ENCODE data around the gene ZSWIM3.
"Not testable (repeated sequence)": the region's sequence is repeated elsewhere in the genome, so short reads cannot be mapped to it uniquely, and the experiment has no call there.

ZSWIM3 gene

DNA sequence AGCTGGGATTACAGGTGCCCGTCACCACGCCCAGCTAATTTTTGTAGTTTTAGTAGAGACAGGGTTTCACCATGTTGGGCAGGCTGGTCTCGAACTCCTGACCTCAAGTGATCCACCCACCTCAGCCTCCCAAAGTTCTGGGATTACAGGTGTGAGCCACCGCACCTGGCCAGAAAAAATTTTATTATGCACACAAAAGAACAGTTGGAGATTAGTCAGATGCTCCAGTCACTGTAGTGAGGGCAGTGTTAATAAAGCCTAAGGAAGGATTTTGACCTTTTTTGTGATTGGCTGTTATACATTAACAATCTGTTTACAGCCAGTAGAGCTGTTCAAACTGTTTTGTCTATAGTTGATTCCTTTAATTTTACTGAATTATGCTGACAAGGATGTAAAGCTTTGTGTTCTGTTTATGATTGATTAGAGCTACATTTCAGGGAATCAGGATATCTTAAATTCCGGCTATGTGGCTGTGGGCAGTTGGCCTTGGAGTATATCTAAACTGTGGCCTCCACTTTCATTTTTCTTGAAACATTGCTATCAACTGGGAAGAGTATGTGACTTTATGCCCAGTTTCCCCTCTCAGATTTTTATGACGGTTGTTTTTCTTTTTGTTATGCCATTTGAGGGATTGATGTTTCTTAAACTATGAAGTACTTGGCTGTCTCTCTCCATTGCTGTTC, 9.9 kb downstream of the ZSWIM3 start:
- DNase-seq (ENCODE audit: low read depth, low spot score), result no peak
- no peak for TF ChIP-seq CTCF (IDR thresholded peaks at IDR 0.05; ENCODE audit: low read depth, low read length)
- in situ Hi-C loops (cut with HindIII; ENCODE audit: low sequenced_read_pairs), result no loop called here
- H3K4me3 ChIP-seq (ENCODE audit: low read depth, low read length), result no peak overlapping the region

DNA sequence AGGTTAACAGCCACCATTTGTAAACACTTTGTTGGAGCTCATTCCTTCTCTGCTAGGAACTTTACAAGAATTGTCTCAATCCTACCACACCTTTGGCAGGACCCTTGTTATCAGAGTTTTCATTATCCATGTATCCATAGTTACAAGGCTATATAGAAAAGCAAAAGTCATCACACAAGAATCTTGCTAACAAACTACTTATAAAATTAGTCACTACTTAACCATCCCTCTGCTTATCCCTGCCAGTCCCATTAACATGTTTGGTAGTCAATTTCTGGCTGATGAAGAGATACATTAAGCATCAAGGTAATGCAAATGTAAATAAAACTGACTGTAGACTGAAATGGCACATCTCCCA, 10.4 kb downstream of the ZSWIM3 start:
- peak; percentile 67 for DNase-seq (ENCODE audit: low read depth, low spot score)
- no peak for TF ChIP-seq CTCF (IDR thresholded peaks at IDR 0.05; ENCODE audit: low read depth, low read length)
- in situ Hi-C loops (cut with HindIII; ENCODE audit: low sequenced_read_pairs), result no loop called here
- no peak overlapping the region for H3K4me3 ChIP-seq (ENCODE audit: low read depth, low read length)

GRCh38 chr20:45872626-45873025, 15.2 kb downstream of the ZSWIM3 start:
- in situ Hi-C loops (cut with HindIII; ENCODE audit: low sequenced_read_pairs), result no loop called here
- no peak overlapping the region for H3K4me3 ChIP-seq (ENCODE audit: low read depth, low read length)
- TF ChIP-seq CTCF (IDR thresholded peaks at IDR 0.05; ENCODE audit: low read depth, low read length), result no peak
- no peak for DNase-seq (ENCODE audit: low read depth, low spot score)

DNA sequence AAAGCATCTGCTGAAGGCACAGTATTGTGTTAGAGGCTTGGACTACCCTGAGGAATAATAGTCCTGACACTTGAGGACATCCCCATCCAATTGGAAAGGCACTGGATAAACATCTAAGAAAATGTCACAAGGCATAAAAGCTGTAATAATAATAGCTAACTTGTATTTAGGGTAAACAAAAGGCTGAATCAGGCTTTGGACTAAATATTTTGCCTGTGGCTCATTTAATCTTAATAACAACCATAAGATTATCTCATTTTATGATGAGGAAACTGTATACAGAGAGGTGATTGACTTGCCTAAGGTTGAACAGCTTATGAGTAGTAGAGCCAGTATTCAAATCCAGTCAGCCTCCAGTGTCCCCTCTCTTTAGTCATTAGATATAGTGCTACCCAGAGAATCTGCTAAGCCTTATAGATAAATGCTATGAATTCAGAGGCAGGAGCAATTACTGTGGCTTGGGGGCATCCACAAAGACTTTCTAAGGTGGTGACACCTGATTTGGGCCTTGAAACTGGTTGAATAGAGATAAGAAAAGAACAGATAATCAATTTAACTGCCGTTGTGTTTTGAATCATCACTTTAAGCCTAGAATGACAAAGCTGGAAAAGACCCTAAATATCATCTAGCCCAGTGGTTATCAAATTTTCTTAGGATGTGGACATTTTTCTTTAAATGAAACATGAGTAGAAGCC, 16.1 kb downstream of the ZSWIM3 start:
- in situ Hi-C loops (cut with HindIII; ENCODE audit: low sequenced_read_pairs), result no loop called here
- H3K4me3 ChIP-seq (ENCODE audit: low read depth, low read length), result no peak overlapping the region
- no peak for DNase-seq (ENCODE audit: low read depth, low spot score)
- TF ChIP-seq CTCF (IDR thresholded peaks at IDR 0.05; ENCODE audit: low read depth, low read length), result no peak

- DNase-seq (ENCODE audit: low read depth, low spot score); in situ Hi-C loops (cut with HindIII; ENCODE audit: low sequenced_read_pairs); H3K4me3 ChIP-seq (ENCODE audit: low read depth, low read length): not testable (repeated sequence)
Observed at GRCh38 chr20:45874104-45874481, 16.7 kb downstream of the ZSWIM3 start.

DNA sequence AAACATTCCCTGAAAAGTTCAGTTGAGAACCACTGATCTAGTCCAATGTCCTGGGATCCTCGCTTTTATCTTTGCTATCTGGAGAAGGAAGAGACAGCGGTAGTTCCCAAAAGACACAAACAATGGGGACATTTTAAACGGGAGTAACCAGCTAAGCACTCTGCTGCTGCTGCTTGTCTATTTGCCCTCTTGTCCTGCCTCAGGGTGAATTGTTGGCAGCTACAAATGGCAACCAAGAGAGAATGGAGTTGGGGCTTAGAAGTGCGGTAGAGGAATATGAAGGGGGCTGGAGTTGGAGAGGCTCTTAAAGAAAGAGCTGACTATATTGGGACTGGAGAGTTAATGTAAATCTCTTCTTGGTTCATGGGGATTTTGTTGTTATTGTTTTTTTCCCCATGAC, 17.2 kb downstream of the ZSWIM3 start:
- TF ChIP-seq CTCF (IDR thresholded peaks at IDR 0.05; ENCODE audit: low read depth, low read length), result no peak
- in situ Hi-C loops (cut with HindIII; ENCODE audit: low sequenced_read_pairs), result no loop called here
- DNase-seq (ENCODE audit: low read depth, low spot score), result no peak
- H3K4me3 ChIP-seq (ENCODE audit: low read depth, low read length), result no peak overlapping the region

DNA sequence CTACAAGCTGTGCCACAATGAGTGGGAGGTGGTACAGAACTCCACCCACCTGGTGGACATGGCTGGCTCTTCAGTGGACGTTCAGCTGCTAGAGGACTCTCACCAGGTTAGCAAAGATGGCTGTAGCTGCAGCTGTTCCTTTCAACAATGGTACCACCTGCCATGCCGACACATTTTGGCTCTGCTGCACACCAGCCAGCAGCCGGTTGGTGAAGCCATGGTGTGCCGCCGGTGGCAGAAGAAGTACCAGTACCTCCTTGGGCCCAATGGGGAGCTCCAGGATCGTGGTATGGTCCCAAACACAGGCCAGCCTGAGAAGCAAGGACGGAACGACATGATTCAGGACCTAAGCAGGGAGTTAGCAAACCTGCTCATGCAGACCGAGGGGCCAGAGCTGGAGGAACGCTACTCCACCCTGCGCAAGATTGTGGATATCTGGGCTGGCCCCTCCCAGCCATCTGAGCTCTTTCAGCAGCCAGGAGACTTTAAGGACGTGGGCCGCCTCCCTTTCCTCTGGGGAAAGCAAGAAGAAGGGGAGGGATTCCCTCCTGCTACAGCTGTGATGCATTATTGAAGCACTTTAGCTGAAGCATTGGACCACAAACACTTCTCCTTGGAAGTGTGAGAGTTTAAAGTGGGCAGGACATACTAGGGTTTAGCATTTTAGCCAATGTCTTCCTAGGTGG, 20.8 kb downstream of the ZSWIM3 start:
- in situ Hi-C loops (cut with HindIII; ENCODE audit: low sequenced_read_pairs), result no loop called here
- DNase-seq (ENCODE audit: low read depth, low spot score), result no peak
- H3K4me3 ChIP-seq (ENCODE audit: low read depth, low read length), result no peak overlapping the region
- no peak for TF ChIP-seq CTCF (IDR thresholded peaks at IDR 0.05; ENCODE audit: low read depth, low read length)

All from astrocyte of the spinal cord (primary cell).